GM23338 (cell line): ENCODE measurements around the gene MRPL28. TPM values are rescaled to one million over a fixed set of nuclear protein-coding genes. Genes with fewer than 3 reads are reported as not detected.
"Not testable (repeated sequence)": the region's sequence is repeated elsewhere in the genome, so short reads cannot be mapped to it uniquely, and the experiment has no call there.

Experiments used
- ATAC-seq: fragments of 200-7000 bp; cut with Tn5 transposase; 3 replicates; pipeline ENCODE4 v1.9.1; 2020
- DNase-seq: peaks from one replicate; pipeline ENCODE4 v3.0.0-alpha.2; 2015; ENCODE audit warnings: low spot score
- H2AFZ ChIP-seq: fragments of 200-600 bp; sonication (generic); 2 replicates; pipeline ENCODE4 v1.8.0; 2016; ENCODE audit warnings: antibody characterized with exemption, mild to moderate bottlenecking, moderate library complexity
- H3F3A ChIP-seq: fragments of 200-600 bp; sonication (generic); replicated peaks from 2 replicates; pipeline ENCODE4 v1.8.0; 2017; ENCODE audit warnings: antibody characterized with exemption, mixed run types, low read depth
- H3K27ac ChIP-seq: fragments of 200-600 bp; sonication (generic); 2 replicates; pipeline ENCODE4 v1.6.1; 2016; ENCODE audit warnings: low read depth
- H3K27me3 ChIP-seq: fragments of 200-600 bp; sonication (generic); 2 replicates; pipeline ENCODE4 v1.8.0; 2016; ENCODE audit warnings: mild to moderate bottlenecking, mixed run types, moderate library complexity; ENCODE audit not compliant: insufficient read depth
- H3K36me3 ChIP-seq: fragments of 200-600 bp; sonication (generic); 2 replicates; pipeline ENCODE4 v1.8.0; 2016; ENCODE audit warnings: mild to moderate bottlenecking; ENCODE audit not compliant: insufficient read depth
- H3K4me1 ChIP-seq: fragments of 200-600 bp; sonication (generic); 2 replicates; pipeline ENCODE4 v1.8.0; 2016; ENCODE audit warnings: mild to moderate bottlenecking, moderate library complexity; ENCODE audit not compliant: insufficient read depth
- H3K4me2 ChIP-seq: fragments of 200-600 bp; sonication (generic); 2 replicates; pipeline ENCODE4 v1.7.1; 2017; ENCODE audit warnings: mixed run types
- H3K4me3 ChIP-seq: fragments of 200-600 bp; sonication (generic); 2 replicates; pipeline ENCODE4 v1.6.1; 2016; ENCODE audit warnings: mixed run types
- H3K79me2 ChIP-seq: fragments of 200-600 bp; sonication (generic); replicated peaks from 2 replicates; pipeline ENCODE4 v1.8.0; 2017; ENCODE audit warnings: mild to moderate bottlenecking; ENCODE audit not compliant: insufficient read depth
- H3K9me2 ChIP-seq: fragments of 200-600 bp; sonication (generic); 2 replicates; pipeline ENCODE4 v1.8.0; 2017; ENCODE audit not compliant: insufficient read depth
- H4K20me1 ChIP-seq: fragments of 200-600 bp; sonication (generic); replicated peaks from 2 replicates; pipeline ENCODE4 v1.8.0; 2017; ENCODE audit warnings: mild to moderate bottlenecking; ENCODE audit not compliant: insufficient read depth
- H3K27ac Mint-ChIP-seq: 2 replicates; pipeline ENCODE4 v1.8.0; 2020; ENCODE audit warnings: inconsistent platforms, mild to moderate bottlenecking, moderate library complexity, mixed read lengths
- H3K27me3 Mint-ChIP-seq: 3 replicates; pipeline ENCODE4 v1.8.0; 2022; ENCODE audit warnings: low read depth, mild to moderate bottlenecking, moderate library complexity, mixed read lengths, inconsistent platforms; ENCODE audit not compliant: insufficient read depth, poor library complexity
- H3K36me3 Mint-ChIP-seq: 3 replicates; pipeline ENCODE4 v1.8.0; 2021; ENCODE audit warnings: low read depth, mild to moderate bottlenecking, inconsistent platforms, moderate library complexity, mixed read lengths
- H3K4me1 Mint-ChIP-seq: 3 replicates; pipeline ENCODE4 v1.8.0; 2020; ENCODE audit warnings: mild to moderate bottlenecking, inconsistent platforms, mixed read lengths
- H3K4me3 Mint-ChIP-seq: 3 replicates; pipeline ENCODE4 v1.8.0; 2021; ENCODE audit warnings: moderate library complexity, mild to moderate bottlenecking, inconsistent platforms, mixed read lengths
- H3K9me3 Mint-ChIP-seq: 3 replicates; pipeline ENCODE4 v1.8.0; 2020; ENCODE audit warnings: moderate library complexity, mild to moderate bottlenecking, inconsistent platforms, mixed read lengths
- EZH2 ChIP-seq: fragments of 200-600 bp; sonication (generic); IDR thresholded peaks from one replicate; pipeline ENCODE4 v1.8.0; 2017; ENCODE audit warnings: antibody characterized with exemption, mild to moderate bottlenecking, low read depth; ENCODE audit not compliant: unreplicated experiment
- EZH2phosphoT487 ChIP-seq: fragments of 200-600 bp; sonication (generic); IDR thresholded peaks from one replicate; pipeline ENCODE4 v1.8.1; 2018; ENCODE audit warnings: antibody characterized with exemption; ENCODE audit not compliant: unreplicated experiment
- JUNB ChIP-seq: IDR thresholded peaks from one replicate; pipeline ENCODE4 v1.6.1; 2016; ENCODE audit warnings: antibody characterized with exemption; ENCODE audit not compliant: unreplicated experiment
- POLR2AphosphoS5 ChIP-seq: IDR thresholded peaks from 2 replicates; pipeline ENCODE4 v1.6.1; 2016; ENCODE audit warnings: antibody characterized with exemption, low read depth
- STAT1 ChIP-seq: IDR thresholded peaks from one replicate; pipeline ENCODE4 v1.6.1; 2016; ENCODE audit warnings: antibody characterized with exemption; ENCODE audit not compliant: unreplicated experiment
- ZNF114 ChIP-seq: fragments of 250-450 bp; sonication (Bioruptor Pico); IDR thresholded peaks from 2 replicates; pipeline ENCODE4 v1.5.0; 2020; ENCODE audit warnings: mild to moderate bottlenecking, moderate library complexity
- ZNF331 ChIP-seq: fragments of 250-450 bp; sonication (Bioruptor Pico); IDR thresholded peaks from 2 replicates; pipeline ENCODE4 v1.5.0; 2020; ENCODE audit warnings: low read depth, mild to moderate bottlenecking, moderate library complexity
- polyA plus RNA-seq: library from polyadenylated mRNA; unstranded; fragments of >200 nt; fragmentation: Nextera tagmentation; extraction: Ambion mirVana; gene quantifications from 2 replicates; pipeline ENCODE4 v1.2.1, GENCODE V29; 2016
- total RNA-seq: library from RNA; depleted of rRNA; stranded (reverse); fragments of >200 nt; shearing (Covaris generic); gene quantifications from 2 replicates; pipeline ENCODE4 v1.2.3, GENCODE V29; 2014
- TF ChIP-seq, protein P1 (sequence below), 2 experiments: fragments of 200-600 bp in 1 of 2; sonication (generic) in 1 of 2; conservative IDR thresholded peaks; 2 replicates each; pipeline versions ENCODE4 v1.5.1 to v1.6.1; 2016 to 2017; ENCODE audit warnings: antibody characterized with exemption in 2 of 2, low read depth in 2 of 2, mild to moderate bottlenecking in 2 of 2, moderate library complexity in 1 of 2
- TF ChIP-seq, protein P2 (sequence below): IDR thresholded peaks from 2 replicates; pipeline ENCODE4 v1.6.1; 2016; ENCODE audit warnings: antibody characterized with exemption

Gene MRPL28
- total and polyA plus RNA-seq, 2 experiments from 2014 or later, result 135 to 169 TPM

DNA sequence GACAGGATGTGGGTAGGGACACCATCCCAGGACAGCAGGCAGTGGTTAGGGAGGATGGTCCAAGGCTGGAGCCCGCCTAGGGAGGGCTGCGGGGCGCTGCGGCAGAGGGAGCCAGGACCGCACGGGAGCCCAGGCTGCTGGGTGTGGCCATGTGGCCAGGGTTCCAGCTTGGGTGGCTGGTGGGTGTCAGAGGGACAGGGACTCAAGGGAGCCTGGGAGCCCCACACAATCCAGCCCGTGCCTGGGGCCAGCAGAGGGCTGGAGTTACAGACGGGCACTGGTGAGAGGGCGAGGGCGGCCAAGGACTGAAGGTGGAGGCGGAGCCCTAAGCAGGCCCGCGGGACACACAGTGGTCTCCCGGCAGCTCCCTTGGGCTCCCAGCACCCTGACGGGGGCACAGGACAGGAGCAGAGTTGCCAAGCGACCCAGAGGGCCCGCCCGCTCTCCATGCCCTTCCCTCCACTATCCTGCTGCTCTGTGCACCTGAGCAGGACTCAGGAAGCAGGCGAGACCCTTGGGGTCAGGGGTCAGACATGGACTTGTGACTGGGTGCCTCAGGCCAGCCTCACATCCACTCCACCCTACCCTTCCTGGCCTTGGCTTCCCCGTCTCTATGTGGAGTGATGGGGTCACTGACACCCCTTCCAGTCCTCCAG, 7.1 kb downstream of the MRPL28 start:
- Mint-ChIP-seq H3K27ac (no peak overlapping the region), H3K4me1 (no peaks in the 10 kb centered on the region), H3K27me3 (peaks cover 25% of the 10 kb centered on the region), H3K36me3 (peaks cover 8% of the 10 kb centered on the region), H3K4me3 (no peak overlapping the region), H3K9me3 (no peaks in the 10 kb centered on the region)
- H3K4me3 ChIP-seq, result no peak overlapping the region
- H3K27me3 ChIP-seq, result no peaks in the 10 kb centered on the region
- H3F3A ChIP-seq, result 0 out of 2 replicates have a peak, but pooled peaks cover 5% of the 10 kb centered on the region
- TF ChIP-seq EZH2phosphoT487 (no peak), EZH2 (no peak), POLR2AphosphoS5 (no peak), JUNB (no peak), ZNF114 (CRISPR knock-in tag) (no peak), STAT1 (no peak), ZNF331 (CRISPR knock-in tag) (no peak)
- TF ChIP-seq, protein P1, sequence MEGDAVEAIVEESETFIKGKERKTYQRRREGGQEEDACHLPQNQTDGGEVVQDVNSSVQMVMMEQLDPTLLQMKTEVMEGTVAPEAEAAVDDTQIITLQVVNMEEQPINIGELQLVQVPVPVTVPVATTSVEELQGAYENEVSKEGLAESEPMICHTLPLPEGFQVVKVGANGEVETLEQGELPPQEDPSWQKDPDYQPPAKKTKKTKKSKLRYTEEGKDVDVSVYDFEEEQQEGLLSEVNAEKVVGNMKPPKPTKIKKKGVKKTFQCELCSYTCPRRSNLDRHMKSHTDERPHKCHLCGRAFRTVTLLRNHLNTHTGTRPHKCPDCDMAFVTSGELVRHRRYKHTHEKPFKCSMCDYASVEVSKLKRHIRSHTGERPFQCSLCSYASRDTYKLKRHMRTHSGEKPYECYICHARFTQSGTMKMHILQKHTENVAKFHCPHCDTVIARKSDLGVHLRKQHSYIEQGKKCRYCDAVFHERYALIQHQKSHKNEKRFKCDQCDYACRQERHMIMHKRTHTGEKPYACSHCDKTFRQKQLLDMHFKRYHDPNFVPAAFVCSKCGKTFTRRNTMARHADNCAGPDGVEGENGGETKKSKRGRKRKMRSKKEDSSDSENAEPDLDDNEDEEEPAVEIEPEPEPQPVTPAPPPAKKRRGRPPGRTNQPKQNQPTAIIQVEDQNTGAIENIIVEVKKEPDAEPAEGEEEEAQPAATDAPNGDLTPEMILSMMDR (conservative IDR thresholded peaks at IDR 0.05; ENCODE audit: low read depth in 2 of 2), result no peak
- TF ChIP-seq, protein P2, sequence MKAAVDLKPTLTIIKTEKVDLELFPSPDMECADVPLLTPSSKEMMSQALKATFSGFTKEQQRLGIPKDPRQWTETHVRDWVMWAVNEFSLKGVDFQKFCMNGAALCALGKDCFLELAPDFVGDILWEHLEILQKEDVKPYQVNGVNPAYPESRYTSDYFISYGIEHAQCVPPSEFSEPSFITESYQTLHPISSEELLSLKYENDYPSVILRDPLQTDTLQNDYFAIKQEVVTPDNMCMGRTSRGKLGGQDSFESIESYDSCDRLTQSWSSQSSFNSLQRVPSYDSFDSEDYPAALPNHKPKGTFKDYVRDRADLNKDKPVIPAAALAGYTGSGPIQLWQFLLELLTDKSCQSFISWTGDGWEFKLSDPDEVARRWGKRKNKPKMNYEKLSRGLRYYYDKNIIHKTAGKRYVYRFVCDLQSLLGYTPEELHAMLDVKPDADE, result no peak
- H3K9me2 ChIP-seq, result no peaks in the 10 kb centered on the region
- no peaks in the 10 kb centered on the region for H4K20me1 ChIP-seq
- no peak overlapping the region for H2AFZ ChIP-seq
- DNase-seq (no peak), ATAC-seq (peak; percentile 18)
- H3K4me2 ChIP-seq, result no peak overlapping the region
- no peaks in the 10 kb centered on the region for H3K4me1 ChIP-seq
- H3K36me3 ChIP-seq, result 0 out of 2 replicates have a peak, but pooled peaks cover 4% of the 10 kb centered on the region
- no peak overlapping the region for H3K27ac ChIP-seq
- no peaks in the 10 kb centered on the region for H3K79me2 ChIP-seq

DNA sequence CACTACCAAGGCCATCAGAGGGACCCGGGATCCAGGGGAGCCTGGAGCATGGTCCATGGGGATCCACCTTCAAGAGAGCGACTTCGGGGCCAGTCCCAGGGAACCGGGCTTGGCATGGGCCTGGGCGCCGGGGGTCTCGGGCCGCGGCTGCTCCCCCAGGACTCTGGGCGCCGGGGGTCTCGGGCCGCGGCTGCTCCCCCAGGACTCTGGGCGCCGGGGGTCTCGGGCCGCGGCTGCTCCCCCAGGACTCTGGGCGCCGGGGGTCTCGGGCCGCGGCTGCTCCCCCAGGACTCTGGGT, 7.7 kb downstream of the MRPL28 start:
- H3K27me3 ChIP-seq, H3K79me2 ChIP-seq, H3K9me2 ChIP-seq, H3K27ac Mint-ChIP-seq, H2AFZ ChIP-seq, H3K4me3 Mint-ChIP-seq, H4K20me1 ChIP-seq, H3K4me2 ChIP-seq, H3K27ac ChIP-seq, H3K4me1 Mint-ChIP-seq, H3K4me1 ChIP-seq, H3K9me3 Mint-ChIP-seq, DNase-seq, H3K36me3 ChIP-seq, H3K4me3 ChIP-seq, ATAC-seq, H3F3A ChIP-seq, H3K36me3 Mint-ChIP-seq: not testable (repeated sequence)
- H3K27me3 Mint-ChIP-seq, result peaks cover 25% of the 10 kb centered on the region
